CD14-positive monocyte (primary cell): Measurements from ENCODE around the gene DBNDD2. TPM values are rescaled to one million over a fixed set of nuclear protein-coding genes. Genes with fewer than 3 reads are reported as not detected.

ENCODE experiments used
- DNase-seq, 3 donors: peaks; one replicate each; pipeline ENCODE4 v3.0.0-alpha.2; 2011 to 2022
- H2AFZ ChIP-seq: 2 replicates; pipeline ENCODE4 v1.6.0; 2012; ENCODE audit warnings: mild to moderate bottlenecking, low read depth, low read length, inconsistent platforms; ENCODE audit not compliant: insufficient read depth, poor library complexity, severe bottlenecking
- H3K27ac ChIP-seq, 2 donors: 1 replicate in 1 of 2; 2 replicates in 1 of 2; pipeline ENCODE4 v1.5.1; 2012 to 2013; ENCODE audit warnings: low read length in 2 of 2, control low read depth in 1 of 2, inconsistent platforms in 1 of 2, low read depth in 1 of 2, mild to moderate bottlenecking in 1 of 2
- H3K27me3 ChIP-seq, 2 donors: one replicate each; pipeline versions ENCODE4 v1.6.0 to v1.6.1; 2011 to 2013; ENCODE audit warnings: low read length in 2 of 2; ENCODE audit not compliant: control insufficient read depth in 2 of 2, insufficient read depth in 2 of 2
- H3K36me3 ChIP-seq, 2 donors: replicated peaks in 1 of 2; 1 replicate in 1 of 2; 2 replicates in 1 of 2; pipeline versions ENCODE4 v1.5.1 to v1.6.1; 2012 to 2013; ENCODE audit warnings: low read length in 2 of 2, control low read depth in 1 of 2, inconsistent platforms in 1 of 2, mild to moderate bottlenecking in 1 of 2; ENCODE audit not compliant: insufficient read depth in 2 of 2, control insufficient read depth in 1 of 2
- H3K4me1 ChIP-seq, 2 donors: 1 replicate in 1 of 2; 2 replicates in 1 of 2; pipeline versions ENCODE4 v1.5.1 to v1.6.1; 2012 to 2013; ENCODE audit warnings: low read length in 2 of 2, control low read depth in 1 of 2, inconsistent platforms in 1 of 2, mild to moderate bottlenecking in 1 of 2, moderate library complexity in 1 of 2; ENCODE audit not compliant: insufficient read depth in 2 of 2, control insufficient read depth in 1 of 2
- H3K4me2 ChIP-seq: replicated peaks from 2 replicates; pipeline ENCODE3; 2012; ENCODE audit warnings: low read length, moderate library complexity, mild to moderate bottlenecking; ENCODE audit not compliant: poor library complexity, severe bottlenecking; ENCODE audit errors: extremely low read depth
- H3K4me3 ChIP-seq, 3 experiments: fragments of 200-600 bp in 1 of 3; sonication (generic) in 1 of 3; replicated peaks in 1 of 3; 1 replicate in 2 of 3; 2 replicates in 1 of 3; pipeline ENCODE4 v1.5.1; 2011 to 2013; ENCODE audit warnings: low read length in 3 of 3, mild to moderate bottlenecking in 3 of 3, control low read depth in 2 of 3, low read depth in 2 of 3, inconsistent platforms in 1 of 3, moderate library complexity in 1 of 3
- H3K79me2 ChIP-seq: 2 replicates; pipeline ENCODE4 v1.6.0; 2012; ENCODE audit warnings: mild to moderate bottlenecking, control low read depth, inconsistent platforms, low read length, moderate library complexity; ENCODE audit not compliant: insufficient read depth
- H3K9ac ChIP-seq: 2 replicates; pipeline ENCODE4 v1.6.0; 2017; ENCODE audit warnings: low read length, mild to moderate bottlenecking; ENCODE audit not compliant: insufficient read depth, poor library complexity, severe bottlenecking
- H3K9me3 ChIP-seq, 2 donors: replicated peaks in 1 of 2; 1 replicate in 1 of 2; 2 replicates in 1 of 2; pipeline versions ENCODE4 v1.5.1 to v1.6.1; 2012 to 2013; ENCODE audit warnings: low read length in 2 of 2, control low read depth in 1 of 2; ENCODE audit not compliant: control insufficient read depth in 1 of 2, insufficient read depth in 1 of 2
- H4K20me1 ChIP-seq: 2 replicates; pipeline ENCODE4 v1.6.0; 2012; ENCODE audit warnings: mild to moderate bottlenecking, low read length, control low read depth, moderate library complexity; ENCODE audit not compliant: insufficient read depth
- H3K27ac Mint-ChIP-seq, 7 donors: one replicate each; pipeline ENCODE4 v1.8.0; 2020; ENCODE audit warnings: mild to moderate bottlenecking in 7 of 7, mixed read lengths in 7 of 7, moderate library complexity in 6 of 7, inconsistent platforms in 2 of 7
- H3K27me3 Mint-ChIP-seq, 3 donors: one replicate each; pipeline ENCODE4 v1.8.0; 2021 to 2022; ENCODE audit warnings: low read depth in 3 of 3, mild to moderate bottlenecking in 3 of 3, mixed read lengths in 3 of 3, moderate library complexity in 3 of 3, inconsistent platforms in 1 of 3
- H3K36me3 Mint-ChIP-seq, 2 donors: one replicate each; pipeline ENCODE4 v1.8.0; 2020; ENCODE audit warnings: mixed read lengths in 2 of 2, inconsistent platforms in 1 of 2, mild to moderate bottlenecking in 1 of 2
- H3K4me1 Mint-ChIP-seq: one replicate; pipeline ENCODE4 v1.8.0; 2020; ENCODE audit warnings: mild to moderate bottlenecking, mixed read lengths
- H3K4me3 Mint-ChIP-seq, 2 donors: one replicate each; pipeline ENCODE4 v1.8.0; 2020; ENCODE audit warnings: mild to moderate bottlenecking in 2 of 2, mixed read lengths in 2 of 2, moderate library complexity in 1 of 2
- H3K9me3 Mint-ChIP-seq, 7 donors: one replicate each; pipeline ENCODE4 v1.8.0; 2020 to 2022; ENCODE audit warnings: mixed read lengths in 7 of 7, mild to moderate bottlenecking in 6 of 7, moderate library complexity in 6 of 7, inconsistent platforms in 2 of 7
- CTCF ChIP-seq: fragments of 200-600 bp; IDR thresholded peaks from one replicate; pipeline ENCODE4 v1.8.0; 2022; ENCODE audit warnings: antibody characterized with exemption, mild to moderate bottlenecking
- WGBS: methylation state at CpG from one replicate; pipeline ENCODE4 v1.1.5; 2013; ENCODE audit warnings: missing lambda C conversion rate; ENCODE audit not compliant: insufficient coverage; 5-methylcytosine and 5-hydroxymethylcytosine counted together
- intact Hi-C, 2 donors: fragments of 100-400 bp; cut with micrococcal nuclease; formaldehyde crosslinking; loops; one replicate each; pipeline versions ENCODE4 v1.15.0 to v1.15.1; 2023
- polyA plus RNA-seq, 3 donors: library from polyadenylated mRNA; depleted of rRNA in 1 of 3; unstranded in 2 of 3; stranded (reverse) in 1 of 3; fragments of 300-500 nt in 2 of 3; fragments of >200 nt in 1 of 3; fragmentation: Illumina TruSeq in 2 of 3; gene quantifications; 1 replicate in 2 of 3; 2 replicates in 1 of 3; pipeline ENCODE4 v1.2.3, GENCODE V29; 2012 to 2021

The DBNDD2 gene
- polyA plus RNA-seq, 3 donors, result 15.6 to 22.1 (median 21.9) TPM

- Histone ChIP-seq H3K36me3 (peaks cover 2 to 9% of the 10 kb centered on the region in 2 donors), H3K27ac (no peak overlapping the region), H3K27me3 (peaks cover 0 to 3% of the 10 kb centered on the region in 2 donors), H3K4me1 (peaks cover 35 to 41% of the 10 kb centered on the region in 2 donors), H3K4me2 (peak overlapping the region; percentile 81), H3K4me3 (peak overlapping the region in 1 of 3 experiments; percentile 77), H3K9ac (no peak overlapping the region), H3K79me2 (no peaks in the 10 kb centered on the region), H2AFZ (no peak overlapping the region), H3K9me3 (no peaks in the 10 kb centered on the region), H4K20me1 (peaks cover 12% of the 10 kb centered on the region)
- no peak for DNase-seq
- Mint-ChIP-seq H3K36me3 (peaks cover 39 to 44% of the 10 kb centered on the region in 2 donors), H3K27me3 (peaks cover 2 to 11% (median 10%) of the 10 kb centered on the region in 3 donors), H3K4me3 (peak overlapping the region; percentile 73 to 86), H3K4me1 (peaks cover 41% of the 10 kb centered on the region), H3K27ac (peak overlapping the region in 1 of 7 donors; percentile 29), H3K9me3 (peaks cover 0 to 3% (median 0%) of the 10 kb centered on the region in 7 donors)
- TF ChIP-seq CTCF, result no peak
- 95% methylated on average over 6 of the region's 10 CpGs for WGBS
- intact Hi-C loops, result loop anchor here in 1 of 2 donors (5.0 kb wide), 2 partner anchors 35 to 65 kb away; partner anchors contain the start of gene DBNDD2
Measured at GRCh38 chr20:45372241-45372640, 35.8 kb upstream of the DBNDD2 start.

- Histone ChIP-seq H3K27ac (no peak overlapping the region), H3K4me2 (peak overlapping the region; percentile 81)
- WGBS, result 26% methylated on average over 12 of the region's 30 CpGs
Measured at GRCh38 chr20:45372646-45373352, 35.3 kb upstream of the DBNDD2 start.

More at GRCh38 chr20:45372646-45373352, 35.3 kb upstream of the DBNDD2 start:
- Histone ChIP-seq H4K20me1 (peaks cover 7% of the 10 kb centered on the region), H3K4me1 (peaks cover 30 to 35% of the 10 kb centered on the region in 2 donors), H3K27me3 (peaks cover 0 to 3% of the 10 kb centered on the region in 2 donors), H3K79me2 (no peaks in the 10 kb centered on the region), H3K36me3 (peaks cover 0 to 5% of the 10 kb centered on the region in 2 donors), H3K9ac (peak overlapping the region; percentile 39), H3K9me3 (no peaks in the 10 kb centered on the region), H3K4me3 (peak overlapping the region in 1 of 3 experiments; percentile 77), H2AFZ (peak overlapping the region; percentile 62)
- peaks cover 0 to 3% (median 0%) of the 10 kb centered on the region in 7 donors for H3K9me3 Mint-ChIP-seq
- no peak for TF ChIP-seq CTCF
- DNase-seq, result no peak
- peak overlapping the region; percentile 86 to 93 for H3K4me3 Mint-ChIP-seq
- peaks cover 35% of the 10 kb centered on the region for H3K4me1 Mint-ChIP-seq
- H3K27me3 Mint-ChIP-seq, result peaks cover 2 to 11% (median 10%) of the 10 kb centered on the region in 3 donors
- H3K27ac Mint-ChIP-seq, result peak overlapping the region in 1 of 7 donors; percentile 29
- H3K36me3 Mint-ChIP-seq, result peaks cover 33 to 38% of the 10 kb centered on the region in 2 donors
- intact Hi-C loops, result loop anchor here in 1 of 2 donors (5.0 kb wide), 2 partner anchors 35 to 65 kb away; partner anchors contain the start of gene DBNDD2
